Endodermal cell (in vitro differentiated cells): Measurements from ENCODE around the gene DEPDC7. TPM values are rescaled to one million over a fixed set of nuclear protein-coding genes. Genes with fewer than 3 reads are reported as not detected.

Source experiments
- DNase-seq: peaks from one replicate; pipeline ENCODE4 v3.0.0-alpha.2; 2017
- H3K27ac ChIP-seq: 2 replicates; pipeline ENCODE4 v1.5.1; 2013; ENCODE audit warnings: mild to moderate bottlenecking, low read depth, low read length, moderate library complexity
- H3K27me3 ChIP-seq: 2 replicates; pipeline ENCODE4 v1.6.1; 2013; ENCODE audit warnings: mild to moderate bottlenecking, low read length, moderate library complexity; ENCODE audit not compliant: insufficient read depth, control insufficient read depth, poor library complexity, severe bottlenecking
- H3K36me3 ChIP-seq: 2 replicates; pipeline ENCODE4 v1.7.0; 2013; ENCODE audit warnings: mild to moderate bottlenecking, low read length, moderate library complexity; ENCODE audit not compliant: control insufficient read depth, insufficient read depth
- H3K4me1 ChIP-seq: one replicate; pipeline ENCODE4 v1.7.0; 2013; ENCODE audit warnings: low read length; ENCODE audit not compliant: control insufficient read depth, insufficient read depth
- H3K4me3 ChIP-seq: 2 replicates; pipeline ENCODE4 v1.5.1; 2013; ENCODE audit warnings: mild to moderate bottlenecking, low read length, moderate library complexity
- H3K9ac ChIP-seq: 2 replicates; pipeline ENCODE4 v1.6.1; 2013; ENCODE audit warnings: mild to moderate bottlenecking, low read length, moderate library complexity; ENCODE audit not compliant: poor library complexity, severe bottlenecking; ENCODE audit errors: extremely low read depth
- H3K9me3 ChIP-seq: 2 replicates; pipeline ENCODE4 v1.6.1; 2013; ENCODE audit warnings: mild to moderate bottlenecking, low read length, moderate library complexity; ENCODE audit not compliant: control insufficient read depth
- H3K27ac Mint-ChIP-seq: 2 replicates; pipeline ENCODE4 v1.8.0; 2020; ENCODE audit warnings: mixed read lengths
- H3K27me3 Mint-ChIP-seq: 2 replicates; pipeline ENCODE4 v1.8.0; 2021; ENCODE audit warnings: mild to moderate bottlenecking, mixed read lengths; ENCODE audit not compliant: insufficient read depth
- H3K36me3 Mint-ChIP-seq: 2 replicates; pipeline ENCODE4 v1.8.0; 2020; ENCODE audit warnings: low read depth, mixed read lengths
- H3K4me1 Mint-ChIP-seq: 2 replicates; pipeline ENCODE4 v1.8.0; 2020; ENCODE audit warnings: mixed read lengths
- H3K4me3 Mint-ChIP-seq: 2 replicates; pipeline ENCODE4 v1.8.0; 2020; ENCODE audit warnings: mild to moderate bottlenecking, moderate library complexity, mixed read lengths
- H3K9me3 Mint-ChIP-seq: 2 replicates; pipeline ENCODE4 v1.8.0; 2020; ENCODE audit warnings: mild to moderate bottlenecking, mixed read lengths
- WGBS, 2 experiments: methylation state at CpG; one replicate each; pipeline versions ENCODE4 v1.1.5 to v1.1.7; 2013; ENCODE audit warnings: missing lambda C conversion rate in 2 of 2, mixed read lengths in 1 of 2; ENCODE audit not compliant: insufficient coverage in 1 of 2, insufficient read length in 1 of 2; 5-methylcytosine and 5-hydroxymethylcytosine counted together
- total RNA-seq, 2 donors: library from RNA; stranded (reverse); fragmentation: NEBNext Ultra II Directional in 1 of 2; extraction: Animal tissue kit (Norgen Biotek cat#: 25700) in 1 of 2; gene quantifications; 2 replicates in 1 of 2; 3 replicates in 1 of 2; pipeline ENCODE4 v1.2.1, GENCODE V29; 2021
- TF ChIP-seq, protein P1 (sequence below): fragments of 200-600 bp; sonication (generic); conservative IDR thresholded peaks from 2 replicates; pipeline ENCODE4 v1.5.0; 2021; ENCODE audit warnings: antibody characterized with exemption, mild to moderate bottlenecking

The DEPDC7 gene
- total RNA-seq, 2 donors from 2014 or later = 7.7 to 11.4 TPM

GRCh38 chr11:32991427-32991826, 24.3 kb upstream of the DEPDC7 start:
- Mint-ChIP-seq H3K36me3 (no peaks in the 10 kb centered on the region), H3K4me1 (peaks cover 4% of the 10 kb centered on the region), H3K4me3 (no peak overlapping the region), H3K27ac (no peak overlapping the region), H3K27me3 (peaks cover 8% of the 10 kb centered on the region), H3K9me3 (peaks cover 20% of the 10 kb centered on the region)
- H3K36me3 ChIP-seq = no peaks in the 10 kb centered on the region
- H3K9me3 ChIP-seq = peaks cover 30% of the 10 kb centered on the region
- H3K9ac ChIP-seq = no peak overlapping the region
- H3K4me1 ChIP-seq = no peaks in the 10 kb centered on the region
- H3K27ac ChIP-seq = no peak overlapping the region
- 90 to 100% methylated on average over 3 of the region's 3 CpGs for WGBS, 2 experiments
- no peak overlapping the region for H3K4me3 ChIP-seq
- H3K27me3 ChIP-seq = no peaks in the 10 kb centered on the region
- TF ChIP-seq, protein P1, sequence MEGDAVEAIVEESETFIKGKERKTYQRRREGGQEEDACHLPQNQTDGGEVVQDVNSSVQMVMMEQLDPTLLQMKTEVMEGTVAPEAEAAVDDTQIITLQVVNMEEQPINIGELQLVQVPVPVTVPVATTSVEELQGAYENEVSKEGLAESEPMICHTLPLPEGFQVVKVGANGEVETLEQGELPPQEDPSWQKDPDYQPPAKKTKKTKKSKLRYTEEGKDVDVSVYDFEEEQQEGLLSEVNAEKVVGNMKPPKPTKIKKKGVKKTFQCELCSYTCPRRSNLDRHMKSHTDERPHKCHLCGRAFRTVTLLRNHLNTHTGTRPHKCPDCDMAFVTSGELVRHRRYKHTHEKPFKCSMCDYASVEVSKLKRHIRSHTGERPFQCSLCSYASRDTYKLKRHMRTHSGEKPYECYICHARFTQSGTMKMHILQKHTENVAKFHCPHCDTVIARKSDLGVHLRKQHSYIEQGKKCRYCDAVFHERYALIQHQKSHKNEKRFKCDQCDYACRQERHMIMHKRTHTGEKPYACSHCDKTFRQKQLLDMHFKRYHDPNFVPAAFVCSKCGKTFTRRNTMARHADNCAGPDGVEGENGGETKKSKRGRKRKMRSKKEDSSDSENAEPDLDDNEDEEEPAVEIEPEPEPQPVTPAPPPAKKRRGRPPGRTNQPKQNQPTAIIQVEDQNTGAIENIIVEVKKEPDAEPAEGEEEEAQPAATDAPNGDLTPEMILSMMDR = no peak
- DNase-seq = no peak

GRCh38 chr11:32991898-32992297, 23.8 kb upstream of the DEPDC7 start:
- H3K27me3 ChIP-seq = no peaks in the 10 kb centered on the region
- H3K9ac ChIP-seq = no peak overlapping the region
- Mint-ChIP-seq H3K9me3 (peaks cover 20% of the 10 kb centered on the region), H3K36me3 (no peaks in the 10 kb centered on the region), H3K27ac (no peak overlapping the region), H3K4me1 (peaks cover 3% of the 10 kb centered on the region), H3K4me3 (no peak overlapping the region), H3K27me3 (peaks cover 10% of the 10 kb centered on the region)
- TF ChIP-seq, protein P1 = no peak
- H3K4me3 ChIP-seq = no peak overlapping the region
- H3K9me3 ChIP-seq = peaks cover 30% of the 10 kb centered on the region
- H3K27ac ChIP-seq = no peak overlapping the region
- H3K4me1 ChIP-seq = no peaks in the 10 kb centered on the region
- H3K36me3 ChIP-seq = no peaks in the 10 kb centered on the region
- DNase-seq = no peak

- H3K27me3 ChIP-seq = no peaks in the 10 kb centered on the region
- no peak for DNase-seq
- H3K36me3 ChIP-seq = no peaks in the 10 kb centered on the region
- no peaks in the 10 kb centered on the region for H3K36me3 Mint-ChIP-seq
- peaks cover 11% of the 10 kb centered on the region for H3K27me3 Mint-ChIP-seq
- H3K27ac ChIP-seq = no peak overlapping the region
- H3K4me1 ChIP-seq = peaks cover 15% of the 10 kb centered on the region
- no peak overlapping the region for H3K27ac Mint-ChIP-seq
- peaks cover 26% of the 10 kb centered on the region for H3K4me1 Mint-ChIP-seq
- H3K9ac ChIP-seq = no peak overlapping the region
- H3K9me3 ChIP-seq = peaks cover 9% of the 10 kb centered on the region
- no peak overlapping the region for H3K4me3 ChIP-seq
- H3K9me3 Mint-ChIP-seq = peaks cover 12% of the 10 kb centered on the region
- no peak overlapping the region for H3K4me3 Mint-ChIP-seq
- TF ChIP-seq, protein P1 = no peak
These were observed 15.5 kb upstream of the DEPDC7 start for GRCh38 chr11:33000181-33000580.
